Activated B cell treated with CpG ODN at 0.5 μM for 24 hours (primary cell): Measurements from ENCODE around the gene SOX5. TPM values are rescaled to one million over a fixed set of nuclear protein-coding genes. Genes with fewer than 3 reads are reported as not detected.

Source experiments
- ATAC-seq: fragments of 200-7000 bp; cut with Tn5 transposase; one replicate; pipeline ENCODE4 v1.10.0; 2021; ENCODE audit warnings: low read depth, mild to moderate bottlenecking, moderate library complexity
- CTCF ChIA-PET: fragments of 350-600 bp; sonication (Branson Sonifier 250); formaldehyde crosslinking; loops from one replicate; lab custom pipeline; 2021; ENCODE audit warnings: antibody characterized with exemption; lab: Charles Lee
- POLR2A ChIA-PET: fragments of 350-600 bp; sonication (Branson Sonifier 250); formaldehyde crosslinking; loops from one replicate; lab custom pipeline; 2021; ENCODE audit warnings: antibody characterized with exemption; lab: Charles Lee
- DNase-seq: peaks from one replicate; pipeline ENCODE4 v3.0.0; 2022
- H3K27ac Mint-ChIP-seq: one replicate; pipeline ENCODE4 v1.8.0; 2020; ENCODE audit warnings: mixed read lengths
- H3K27me3 Mint-ChIP-seq: one replicate; pipeline ENCODE4 v1.8.0; 2021; ENCODE audit warnings: mixed read lengths
- H3K36me3 Mint-ChIP-seq: one replicate; pipeline ENCODE4 v1.8.0; 2021; ENCODE audit warnings: low read depth, mixed read lengths
- H3K4me1 Mint-ChIP-seq: one replicate; pipeline ENCODE4 v1.8.0; 2021; ENCODE audit warnings: mixed read lengths
- H3K4me3 Mint-ChIP-seq: one replicate; pipeline ENCODE4 v1.8.0; 2020; ENCODE audit warnings: mild to moderate bottlenecking, mixed read lengths
- H3K9me3 Mint-ChIP-seq: one replicate; pipeline ENCODE4 v1.8.0; 2020; ENCODE audit warnings: mixed read lengths
- CTCF ChIP-seq: fragments of 200-600 bp; IDR thresholded peaks from one replicate; pipeline ENCODE4 v1.8.0; 2022; ENCODE audit warnings: antibody characterized with exemption, mild to moderate bottlenecking
- intact Hi-C: fragments of 100-400 bp; cut with micrococcal nuclease; formaldehyde crosslinking; loops from one replicate; pipeline ENCODE4 v1.15.1; 2024
- total RNA-seq: library from RNA; stranded (reverse); gene quantifications from 2 replicates; pipeline ENCODE4 v1.2.3, GENCODE V29; 2022

Gene SOX5
- total RNA-seq, 1 donor from 2014 or later: 85.5 TPM

GRCh38 chr12:23750923-23751322 is 198.5 kb downstream of the SOX5 start:
- no peak for DNase-seq
- H3K4me1 Mint-ChIP-seq: no peaks in the 10 kb centered on the region
- ChIA-PET POLR2A (no interaction called here), CTCF (no interaction called here)
- no peak for ATAC-seq
- H3K36me3 Mint-ChIP-seq: no peaks in the 10 kb centered on the region
- H3K4me3 Mint-ChIP-seq: no peak overlapping the region
- no peaks in the 10 kb centered on the region for H3K27me3 Mint-ChIP-seq
- no peak for TF ChIP-seq CTCF
- no peak overlapping the region for H3K27ac Mint-ChIP-seq
- peaks cover 3% of the 10 kb centered on the region for H3K9me3 Mint-ChIP-seq
- intact Hi-C loops: no loop called here

GRCh38 chr12:23744696-23745095 is 204.8 kb downstream of the SOX5 start:
- H3K27me3 Mint-ChIP-seq: no peaks in the 10 kb centered on the region
- no peaks in the 10 kb centered on the region for H3K4me1 Mint-ChIP-seq
- intact Hi-C loops: no loop called here
- H3K27ac Mint-ChIP-seq: no peak overlapping the region
- no peak overlapping the region for H3K4me3 Mint-ChIP-seq
- ChIA-PET POLR2A (no interaction called here), CTCF (no interaction called here)
- DNase-seq (no peak), ATAC-seq (no peak)
- peaks cover 1% of the 10 kb centered on the region for H3K36me3 Mint-ChIP-seq
- no peak for TF ChIP-seq CTCF
- H3K9me3 Mint-ChIP-seq: peaks cover 3% of the 10 kb centered on the region

- Mint-ChIP-seq H3K27ac (no peak overlapping the region), H3K27me3 (no peaks in the 10 kb centered on the region), H3K36me3 (peaks cover 5% of the 10 kb centered on the region), H3K4me1 (no peaks in the 10 kb centered on the region), H3K4me3 (no peak overlapping the region), H3K9me3 (peaks cover 3% of the 10 kb centered on the region)
- DNase-seq (no peak), ATAC-seq (no peak)
- intact Hi-C loops: no loop called here
- ChIA-PET POLR2A (no interaction called here), CTCF (no interaction called here)
- TF ChIP-seq CTCF: no peak
These were observed 206.9 kb downstream of the SOX5 start for GRCh38 chr12:23742574-23742973.

GRCh38 chr12:23731493-23731892 is 218.0 kb downstream of the SOX5 start:
- TF ChIP-seq CTCF: no peak

GRCh38 chr12:23731035-23731434 is 218.4 kb downstream of the SOX5 start:
- CTCF ChIA-PET: no interaction called here
- no peaks in the 10 kb centered on the region for H3K4me1 Mint-ChIP-seq
- intact Hi-C loops: no loop called here

More at GRCh38 chr12:23731493-23731892, 218.0 kb downstream of the SOX5 start:
- H3K27me3 Mint-ChIP-seq: no peaks in the 10 kb centered on the region
- intact Hi-C loops: no loop called here
- ATAC-seq (no peak), DNase-seq (no peak)
- ChIA-PET POLR2A (no interaction called here), CTCF (no interaction called here)
- no peak overlapping the region for H3K4me3 Mint-ChIP-seq
- H3K9me3 Mint-ChIP-seq: no peaks in the 10 kb centered on the region
- H3K27ac Mint-ChIP-seq: no peak overlapping the region
- H3K4me1 Mint-ChIP-seq: no peaks in the 10 kb centered on the region
- peaks cover 5% of the 10 kb centered on the region for H3K36me3 Mint-ChIP-seq

More at GRCh38 chr12:23731035-23731434, 218.4 kb downstream of the SOX5 start:
- Mint-ChIP-seq H3K4me3 (no peak overlapping the region), H3K27me3 (no peaks in the 10 kb centered on the region), H3K36me3 (peaks cover 5% of the 10 kb centered on the region), H3K9me3 (no peaks in the 10 kb centered on the region), H3K27ac (no peak overlapping the region)
- ATAC-seq: no peak
- POLR2A ChIA-PET: no interaction called here
- DNase-seq: no peak
- no peak for TF ChIP-seq CTCF
